GM12878 (cell line): ENCODE data around the gene LKAAEAR1. TPM values are rescaled to one million over a fixed set of nuclear protein-coding genes. Genes with fewer than 3 reads are reported as not detected.
A peak's percentile ranks its signal among the peaks of the same experiment; 100 is the strongest.

Experiments used
- ATAC-seq: fragments of 200-7000 bp; cut with Tn5 transposase; 3 replicates; pipeline ENCODE4 v1.9.1; 2020; ENCODE audit warnings: mild to moderate bottlenecking, moderate library complexity
- BruUV-seq: library from RNA; stranded (reverse); fragments of 400-500 nt; replicated peaks from 2 replicates; lab custom pipeline; 2021; lab: Mats Ljungman, UMichigan
- CTCF ChIA-PET: fragments of 300-600 bp; sonication (Branson Sonifier 250); formaldehyde crosslinking; extraction: SDS; loops from one replicate; lab custom pipeline; 2021; ENCODE audit warnings: inconsistent platforms; lab: Yijun Ruan, JAX
- POLR2A ChIA-PET: fragments of 350-600 bp; formaldehyde crosslinking; extraction: SDS; loops from one replicate; lab custom pipeline; 2021; ENCODE audit warnings: inconsistent platforms; lab: Charles Lee
- RAD21 ChIA-PET: fragments of 300-600 bp; sonication (Branson Sonifier 250); formaldehyde crosslinking; loops from one replicate; lab custom pipeline; 2023; ENCODE audit warnings: antibody characterized with exemption; ENCODE audit not compliant: unreplicated experiment; lab: Charles Lee
- SMC1A ChIA-PET: fragments of 300-600 bp; sonication (Branson Sonifier 250); formaldehyde crosslinking; loops from one replicate; lab custom pipeline; 2023; ENCODE audit not compliant: unreplicated experiment, uncharacterized antibody; lab: Charles Lee
- DNase-seq: peaks from one replicate; pipeline ENCODE4 v3.0.0-alpha.2; 2011; ENCODE audit warnings: low read depth, low spot score
- FAIRE-seq: peaks from 3 replicates; lab custom pipeline; 2011; peaks lifted over from hg19 to GRCh38; lab: Jason Lieb, UNC
- H2AFZ ChIP-seq: 2 replicates; pipeline ENCODE4 v1.6.0; 2011; ENCODE audit warnings: low read depth, low read length, control low read depth; ENCODE audit not compliant: control insufficient read depth
- H3K27ac ChIP-seq: 2 replicates; pipeline ENCODE4 v1.5.1; 2011; ENCODE audit warnings: control low read depth; ENCODE audit not compliant: control insufficient read depth, insufficient read depth
- H3K27me3 ChIP-seq, 2 experiments: replicated peaks in 1 of 2; 2 replicates each; pipeline versions ENCODE4 v1.6.0 to v1.6.1; 2011; ENCODE audit warnings: low read length in 1 of 2; ENCODE audit not compliant: control insufficient read depth in 2 of 2, insufficient read depth in 2 of 2
- H3K36me3 ChIP-seq, 2 experiments: 2 replicates each; pipeline ENCODE4 v1.5.1; 2011; ENCODE audit warnings: low read length in 1 of 2; ENCODE audit not compliant: control insufficient read depth in 2 of 2, insufficient read depth in 2 of 2
- H3K4me1 ChIP-seq: 2 replicates; pipeline ENCODE4 v1.6.1; 2011; ENCODE audit warnings: mild to moderate bottlenecking, low read length, moderate library complexity, mixed read lengths; ENCODE audit not compliant: control insufficient read depth, insufficient read depth
- H3K4me2 ChIP-seq: 2 replicates; pipeline ENCODE4 v1.6.0; 2011; ENCODE audit warnings: control low read depth; ENCODE audit not compliant: control insufficient read depth, insufficient read depth
- H3K4me3 ChIP-seq: fragments of 200-600 bp; sonication (generic); 2 replicates; pipeline ENCODE4 v1.5.1; 2016
- H3K79me2 ChIP-seq: 2 replicates; pipeline ENCODE4 v1.6.0; 2011; ENCODE audit warnings: low read length; ENCODE audit not compliant: control insufficient read depth, insufficient read depth
- H3K9ac ChIP-seq: 2 replicates; pipeline ENCODE4 v1.8.0; 2011; ENCODE audit warnings: low read length, control low read depth, mixed read lengths; ENCODE audit not compliant: control insufficient read depth, insufficient read depth
- H3K9me3 ChIP-seq: replicated peaks from 3 replicates; pipeline ENCODE4 v1.5.1; 2011; ENCODE audit warnings: mild to moderate bottlenecking, low read length; ENCODE audit not compliant: control insufficient read depth, insufficient read depth
- H4K20me1 ChIP-seq: 2 replicates; pipeline ENCODE4 v1.6.0; 2011; ENCODE audit not compliant: control insufficient read depth, insufficient read depth
- BCL11A ChIP-seq: IDR thresholded peaks from 2 replicates; pipeline ENCODE4 v1.6.1; 2011; ENCODE audit warnings: low read depth, low read length
- BHLHE40 ChIP-seq, 2 experiments: fragments of 450-650 bp in 1 of 2; IDR thresholded peaks; 2 replicates each; pipeline ENCODE4 v1.6.1; 2011 to 2017; ENCODE audit warnings: low read depth in 2 of 2, borderline replicate concordance in 1 of 2, improper control_type of control experiment in 1 of 2, low read length in 1 of 2, mild to moderate bottlenecking in 1 of 2
- CHD1 ChIP-seq: IDR thresholded peaks from 2 replicates; pipeline ENCODE4 v1.6.1; 2012; ENCODE audit warnings: low read depth, low read length, improper control_type of control experiment
- EP300 ChIP-seq, 2 experiments: fragments of 150-350 bp in 1 of 2; IDR thresholded peaks; 2 replicates each; pipeline ENCODE4 v1.6.1; 2011 to 2012; ENCODE audit warnings: low read depth in 2 of 2, low read length in 2 of 2, borderline replicate concordance in 1 of 2, improper control_type of control experiment in 1 of 2, inconsistent platforms in 1 of 2; ENCODE audit not compliant: control insufficient read depth in 1 of 2
- FOXM1 ChIP-seq: IDR thresholded peaks from 2 replicates; pipeline ENCODE4 v1.6.1; 2012; ENCODE audit warnings: low read depth, mild to moderate bottlenecking, inconsistent platforms, low read length, moderate library complexity
- MEF2A ChIP-seq: IDR thresholded peaks from 2 replicates; pipeline ENCODE4 v1.6.1; 2011; ENCODE audit warnings: low read depth, mild to moderate bottlenecking, low read length, moderate library complexity; ENCODE audit not compliant: insufficient read depth
- MTA2 ChIP-seq: fragments of 450-650 bp; IDR thresholded peaks from 2 replicates; pipeline ENCODE4 v1.6.1; 2016; ENCODE audit warnings: low read depth, mild to moderate bottlenecking, moderate library complexity
- RAD51 ChIP-seq: fragments of 450-650 bp; IDR thresholded peaks from 2 replicates; pipeline ENCODE4 v1.6.1; 2016; ENCODE audit warnings: moderate library complexity, mild to moderate bottlenecking, inconsistent platforms
- RELB ChIP-seq: fragments of 450-650 bp; IDR thresholded peaks from 2 replicates; pipeline ENCODE4 v1.6.1; 2017; ENCODE audit warnings: low read depth, mild to moderate bottlenecking, moderate library complexity
- SP1 ChIP-seq: IDR thresholded peaks from one replicate; pipeline ENCODE4 v1.6.1; 2011; ENCODE audit warnings: low read depth, low read length
- SUZ12 ChIP-seq: fragments of 200-600 bp; sonication (generic); IDR thresholded peaks from one replicate; pipeline ENCODE4 v1.6.1; 2018; ENCODE audit warnings: antibody characterized with exemption, mild to moderate bottlenecking; ENCODE audit not compliant: unreplicated experiment
- TAF1 ChIP-seq: IDR thresholded peaks from 2 replicates; pipeline ENCODE4 v1.6.1; 2011; ENCODE audit warnings: mild to moderate bottlenecking, low read depth, low read length, borderline replicate concordance
- WRNIP1 ChIP-seq: IDR thresholded peaks from 2 replicates; pipeline ENCODE4 v1.6.1; 2011; ENCODE audit warnings: low read depth, low read length, improper control_type of control experiment, borderline replicate concordance
- ZNF274 ChIP-seq: IDR thresholded peaks from one replicate; pipeline ENCODE4 v1.8.0; 2011; ENCODE audit not compliant: insufficient read length, insufficient read depth
- WGBS: methylation state at CpG from one replicate; pipeline ENCODE4 v1.1.6; 2016; ENCODE audit warnings: low lambda C conversion rate; ENCODE audit not compliant: insufficient replicate concordance, insufficient coverage; ENCODE audit errors: missing lambda C conversion rate; 5-methylcytosine and 5-hydroxymethylcytosine counted together
- in situ Hi-C: fragments of 300-500 bp; cut with MboI; formaldehyde crosslinking; loops from 9 replicates; pipeline ENCODE4 v1.14.3; 2018; ENCODE audit warnings: mixed read lengths
- intact Hi-C: fragments of 100-400 bp; cut with micrococcal nuclease; formaldehyde crosslinking; loops from one replicate; pipeline ENCODE4 v1.14.2; 2022; ENCODE audit not compliant: unreplicated experiment
- polyA plus RNA-seq, 11 experiments: library from polyadenylated mRNA; depleted of rRNA in 4 of 11; unstranded in 6 of 11; stranded (reverse) in 5 of 11; fragments of >200 nt; fragmentation: Nextera tagmentation in 4 of 11; fragmentation: Illumina TruSeq in 1 of 11; extraction: Ambion mirVana in 4 of 11; extraction: Trizol in 1 of 11; gene quantifications; 1 replicate in 1 of 11; 2 replicates in 10 of 11; pipeline versions ENCODE4 v1.2.1 to v1.2.3, GENCODE V29; 2011 to 2016; ENCODE audit warnings: inconsistent platforms in 2 of 11, missing spikeins in 2 of 11, low read depth in 1 of 11
- total RNA-seq, 4 experiments: library from RNA; depleted of rRNA in 3 of 4; stranded (reverse); fragments of >200 nt in 3 of 4; fragmentation: Illumina TruSeq in 1 of 4; extraction: Trizol in 1 of 4; gene quantifications; 2 replicates each; pipeline versions ENCODE4 v1.2.1 to v1.2.3, GENCODE V29; 2013 to 2021

Gene LKAAEAR1
- total and polyA plus RNA-seq, 10 of the 15 experiments (the other 5 are each of a cell fraction or from before 2014, with no cell fraction given), result not detected

- H3K27me3 ChIP-seq, result no peaks in the 10 kb centered on the region
- CTCF ChIA-PET, result no interaction called here
- intact Hi-C loops, result no loop called here
- H3K79me2 ChIP-seq, result no peaks in the 10 kb centered on the region
- H3K4me2 ChIP-seq, result no peak overlapping the region
- RAD21 ChIA-PET, result no interaction called here
- SMC1A ChIA-PET, result no interaction called here
- H3K27ac ChIP-seq, result no peak overlapping the region
- ATAC-seq (peak; percentile 37; the same call in 2 of the 3 replicates), DNase-seq (no peak), FAIRE-seq (no peak)
- H3K36me3 ChIP-seq, result no peaks in the 10 kb centered on the region
- no peak overlapping the region for H2AFZ ChIP-seq
- in situ Hi-C loops, result no loop called here
- TF ChIP-seq BHLHE40 (IDR thresholded peaks at IDR 0.05; ENCODE audit: borderline replicate concordance in 1 of 2, low read depth in 2 of 2, low read length in 1 of 2) (0 out of 4 replicates have a peak, but pooled peaks of 1 of the 2 experiments have one; percentile 8), FOXM1 (no peak)
- no peaks in the 10 kb centered on the region for H4K20me1 ChIP-seq
- POLR2A ChIA-PET, result no interaction called here
- H3K4me3 ChIP-seq, result no peak overlapping the region
- peaks cover 7% of the 10 kb centered on the region for H3K4me1 ChIP-seq
- BruUV-seq, result no TSS peak
- H3K9ac ChIP-seq, result no peak overlapping the region
- H3K9me3 ChIP-seq, result peaks cover 4% of the 10 kb centered on the region; the same call in 1 of the 3 replicates
- WGBS, result 42% methylated on average over 27 of the region's 27 CpGs
These were observed 8.2 kb upstream of the LKAAEAR1 start for GRCh38 chr20:64092258-64093012.

GRCh38 chr20:64091770-64092169 is 7.6 kb upstream of the LKAAEAR1 start:
- BruUV-seq, result no TSS peak
- ChIA-PET SMC1A (no interaction called here), CTCF (no interaction called here), RAD21 (no interaction called here), POLR2A (interaction anchor here (0.5 kb wide), 1 partner anchor 32 kb away, joined by 3 read pairs; no protein-coding TSS in a partner anchor)
- no peaks in the 10 kb centered on the region for H4K20me1 ChIP-seq
- H3K4me1 ChIP-seq, result peaks cover 7% of the 10 kb centered on the region
- no peaks in the 10 kb centered on the region for H3K36me3 ChIP-seq
- no peak overlapping the region for H3K4me3 ChIP-seq
- 35% methylated on average over 11 of the region's 16 CpGs for WGBS
- no peaks in the 10 kb centered on the region for H3K27me3 ChIP-seq
- no peak for FAIRE-seq
- TF ChIP-seq CHD1 (no peak), RELB (no peak), MEF2A (no peak), EP300 (IDR thresholded peaks at IDR 0.05; ENCODE audit: borderline replicate concordance in 1 of 2, control insufficient read depth in 1 of 2, low read depth in 2 of 2, low read length in 2 of 2) (no peak), TAF1 (no peak), MTA2 (no peak), ZNF274 (no peak), SUZ12 (no peak), WRNIP1 (no peak), RAD51 (no peak), SP1 (no peak), BCL11A (no peak), BHLHE40 (IDR thresholded peaks at IDR 0.05; ENCODE audit: borderline replicate concordance in 1 of 2, low read depth in 2 of 2, low read length in 1 of 2) (no peak)
- in situ Hi-C loops (no loop called here), intact Hi-C loops (no loop called here)
- no peak overlapping the region for H2AFZ ChIP-seq
- no peak for DNase-seq
- peak; percentile 41 for ATAC-seq
- H3K79me2 ChIP-seq, result no peaks in the 10 kb centered on the region
- peaks cover 5% of the 10 kb centered on the region; the same call in 1 of the 3 replicates for H3K9me3 ChIP-seq
- H3K27ac ChIP-seq, result no peak overlapping the region
- H3K4me2 ChIP-seq, result no peak overlapping the region
- no peak overlapping the region for H3K9ac ChIP-seq
